Measurements from ENCODE around the gene ZNF43.
A peak's percentile ranks its signal among the peaks of the same experiment; 100 is the strongest.
"Not testable (repeated sequence)": the region's sequence is repeated elsewhere in the genome, so short reads cannot be mapped to it uniquely, and the experiment has no call there.

ZNF43 gene

GRCh38 chr19:21835810-21836444, at the start of gene ZNF43:
Gene ZNF43 (minus strand): TSS chr19:21836182. CDS start chr19:21836038, 144 bp downstream.
- H3K36me3 ChIP-seq (ENCODE audit: control insufficient read depth in 5 of 5, insufficient read depth in 5 of 5, low read length in 5 of 5), result peaks cover 0 to 15% (median 6%) of the 10 kb centered on the region in 5 donors
- H3K9ac ChIP-seq (ENCODE audit: low read length in 5 of 5), result peak within 1 kb of the TSS; percentile 56 to 91 (median 87)
- H3K27ac ChIP-seq (ENCODE audit: low read depth, low read length), result peak within 1 kb of the TSS; percentile 90
- H3K4me3 ChIP-seq (ENCODE audit: low read depth in 1 of 5, low read length in 5 of 5), result peak within 1 kb of the TSS; percentile 82 to 94 (median 90)
- H3K27me3 ChIP-seq (ENCODE audit: control insufficient read depth in 5 of 5, insufficient read depth in 4 of 5, low read length in 5 of 5), result no peaks in the 10 kb centered on the region
- H3K4me1 ChIP-seq (ENCODE audit: control insufficient read depth in 5 of 5, insufficient read depth in 5 of 5, low read length in 5 of 5), result peaks cover 0 to 17% (median 8%) of the 10 kb centered on the region in 5 donors
- H3K9me3 ChIP-seq (ENCODE audit: control insufficient read depth in 5 of 5, low read length in 5 of 5), result peaks cover 0 to 4% (median 2%) of the 10 kb centered on the region in 5 donors

- H3K9ac ChIP-seq (ENCODE audit: low read length in 5 of 5); H3K27ac ChIP-seq (ENCODE audit: low read depth, low read length); H3K36me3 ChIP-seq (ENCODE audit: control insufficient read depth in 5 of 5, insufficient read depth in 5 of 5, low read length in 5 of 5); H3K4me1 ChIP-seq (ENCODE audit: control insufficient read depth in 5 of 5, insufficient read depth in 5 of 5, low read length in 5 of 5); H3K9me3 ChIP-seq (ENCODE audit: control insufficient read depth in 5 of 5, low read length in 5 of 5); H3K27me3 ChIP-seq (ENCODE audit: control insufficient read depth in 5 of 5, insufficient read depth in 4 of 5, low read length in 5 of 5); H3K4me3 ChIP-seq (ENCODE audit: low read depth in 1 of 5, low read length in 5 of 5): not testable (repeated sequence)
These were observed 49.5 kb upstream of the ZNF43 start for GRCh38 chr19:21885516-21885915.

- not testable (repeated sequence) for H3K36me3 ChIP-seq (ENCODE audit: control insufficient read depth in 5 of 5, insufficient read depth in 5 of 5, low read length in 5 of 5); H3K4me1 ChIP-seq (ENCODE audit: control insufficient read depth in 5 of 5, insufficient read depth in 5 of 5, low read length in 5 of 5); H3K27me3 ChIP-seq (ENCODE audit: control insufficient read depth in 5 of 5, insufficient read depth in 4 of 5, low read length in 5 of 5); H3K4me3 ChIP-seq (ENCODE audit: low read depth in 1 of 5, low read length in 5 of 5); H3K9ac ChIP-seq (ENCODE audit: low read length in 5 of 5); H3K27ac ChIP-seq (ENCODE audit: low read depth, low read length); H3K9me3 ChIP-seq (ENCODE audit: control insufficient read depth in 5 of 5, low read length in 5 of 5)
These were observed 48.8 kb upstream of the ZNF43 start for GRCh38 chr19:21884786-21885185.

DNA sequence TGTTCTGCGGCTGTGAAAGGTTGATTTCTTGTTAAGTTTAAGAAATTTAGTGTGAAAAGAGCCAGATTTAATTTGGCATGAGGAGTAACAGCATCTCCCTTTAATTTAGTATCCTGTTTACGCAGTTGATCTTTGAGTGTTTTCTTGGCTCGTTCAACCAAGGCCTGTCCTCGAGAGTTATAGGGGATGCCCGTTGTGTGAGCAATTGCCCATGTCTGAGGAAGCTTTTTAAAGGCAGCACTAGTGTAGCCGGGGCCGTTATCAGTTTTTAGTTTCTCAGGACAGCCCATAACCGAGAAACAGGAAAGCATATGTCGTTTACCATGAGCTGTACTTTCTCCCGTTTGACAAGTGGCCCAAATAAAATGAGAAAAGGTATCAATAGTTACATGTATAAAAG, 47.5 kb upstream of the ZNF43 start:
- Histone ChIP-seq H3K9ac (ENCODE audit: low read length in 5 of 5) (no peak overlapping the region), H3K36me3 (ENCODE audit: control insufficient read depth in 5 of 5, insufficient read depth in 5 of 5, low read length in 5 of 5) (no peaks in the 10 kb centered on the region), H3K4me1 (ENCODE audit: control insufficient read depth in 5 of 5, insufficient read depth in 5 of 5, low read length in 5 of 5) (no peaks in the 10 kb centered on the region), H3K27me3 (ENCODE audit: control insufficient read depth in 5 of 5, insufficient read depth in 4 of 5, low read length in 5 of 5) (peaks cover 0 to 2% (median 0%) of the 10 kb centered on the region in 5 donors), H3K9me3 (ENCODE audit: control insufficient read depth in 5 of 5, low read length in 5 of 5) (no peaks in the 10 kb centered on the region), H3K4me3 (ENCODE audit: low read depth in 1 of 5, low read length in 5 of 5) (no peak overlapping the region), H3K27ac (ENCODE audit: low read depth, low read length) (no peak overlapping the region)

DNA sequence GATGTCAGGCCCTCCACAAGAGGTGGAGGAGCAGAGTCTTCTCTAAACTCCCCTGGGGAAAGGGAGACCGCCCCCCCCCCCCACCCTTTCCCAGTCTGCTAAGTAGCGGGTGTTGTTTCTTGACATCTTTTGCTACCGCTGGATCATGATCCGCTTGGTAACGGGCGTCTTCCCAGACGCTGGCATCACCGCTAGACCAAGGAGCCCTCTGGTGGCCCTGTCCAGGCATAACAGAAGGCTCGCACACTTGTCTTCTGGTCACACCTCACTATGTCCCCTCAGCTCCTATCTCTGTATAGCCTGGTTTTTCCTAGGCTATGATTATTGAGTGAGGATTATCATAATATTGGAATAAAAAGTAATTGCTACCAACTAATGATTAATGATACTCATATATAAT, 44.8 kb upstream of the ZNF43 start:
- H3K4me1 ChIP-seq (ENCODE audit: control insufficient read depth in 5 of 5, insufficient read depth in 5 of 5, low read length in 5 of 5); H3K4me3 ChIP-seq (ENCODE audit: low read depth in 1 of 5, low read length in 5 of 5); H3K9me3 ChIP-seq (ENCODE audit: control insufficient read depth in 5 of 5, low read length in 5 of 5); H3K27me3 ChIP-seq (ENCODE audit: control insufficient read depth in 5 of 5, insufficient read depth in 4 of 5, low read length in 5 of 5); H3K27ac ChIP-seq (ENCODE audit: low read depth, low read length); H3K36me3 ChIP-seq (ENCODE audit: control insufficient read depth in 5 of 5, insufficient read depth in 5 of 5, low read length in 5 of 5); H3K9ac ChIP-seq (ENCODE audit: low read length in 5 of 5): not testable (repeated sequence)

DNA sequence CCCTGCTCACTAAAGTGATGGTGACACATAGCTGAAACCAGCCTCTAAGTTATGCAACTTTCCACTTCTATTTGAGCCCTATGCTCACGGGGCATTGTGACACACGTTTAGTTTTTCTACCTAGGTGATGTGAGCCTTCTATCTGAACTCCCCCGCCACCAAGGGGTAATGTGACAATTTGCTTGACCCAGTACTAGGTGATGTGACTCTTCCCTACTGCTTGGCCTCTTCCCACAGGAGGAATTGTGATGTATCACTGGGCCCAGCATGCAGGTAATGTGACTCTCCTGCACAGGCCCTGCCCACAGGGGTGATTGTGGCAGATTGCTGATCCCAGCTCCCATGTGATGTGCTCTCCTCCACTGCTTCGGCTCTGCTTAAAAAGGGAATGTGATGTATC, 42.7 kb upstream of the ZNF43 start:
- H3K27ac ChIP-seq (ENCODE audit: low read depth, low read length), result no peak overlapping the region
- H3K9ac ChIP-seq (ENCODE audit: low read length in 5 of 5), result no peak overlapping the region
- H3K4me1 ChIP-seq (ENCODE audit: control insufficient read depth in 5 of 5, insufficient read depth in 5 of 5, low read length in 5 of 5), result no peaks in the 10 kb centered on the region
- H3K27me3 ChIP-seq (ENCODE audit: control insufficient read depth in 5 of 5, insufficient read depth in 4 of 5, low read length in 5 of 5), result no peaks in the 10 kb centered on the region
- no peak overlapping the region for H3K4me3 ChIP-seq (ENCODE audit: low read depth in 1 of 5, low read length in 5 of 5)
- H3K9me3 ChIP-seq (ENCODE audit: control insufficient read depth in 5 of 5, low read length in 5 of 5), result no peaks in the 10 kb centered on the region
- no peaks in the 10 kb centered on the region for H3K36me3 ChIP-seq (ENCODE audit: control insufficient read depth in 5 of 5, insufficient read depth in 5 of 5, low read length in 5 of 5)

- no peak overlapping the region for H3K4me3 ChIP-seq (ENCODE audit: low read depth in 1 of 5, low read length in 5 of 5)
These were observed 42.0 kb upstream of the ZNF43 start for GRCh38 chr19:21877976-21878375.

GRCh38 chr19:21876608-21877007, 40.6 kb upstream of the ZNF43 start:
- H3K9ac ChIP-seq (ENCODE audit: low read length in 5 of 5); H3K27me3 ChIP-seq (ENCODE audit: control insufficient read depth in 5 of 5, insufficient read depth in 4 of 5, low read length in 5 of 5); H3K4me3 ChIP-seq (ENCODE audit: low read depth in 1 of 5, low read length in 5 of 5); H3K4me1 ChIP-seq (ENCODE audit: control insufficient read depth in 5 of 5, insufficient read depth in 5 of 5, low read length in 5 of 5); H3K27ac ChIP-seq (ENCODE audit: low read depth, low read length); H3K9me3 ChIP-seq (ENCODE audit: control insufficient read depth in 5 of 5, low read length in 5 of 5); H3K36me3 ChIP-seq (ENCODE audit: control insufficient read depth in 5 of 5, insufficient read depth in 5 of 5, low read length in 5 of 5): not testable (repeated sequence)

More at GRCh38 chr19:21877976-21878375, 42.0 kb upstream of the ZNF43 start:
- Histone ChIP-seq H3K27me3 (ENCODE audit: control insufficient read depth in 5 of 5, insufficient read depth in 4 of 5, low read length in 5 of 5) (no peaks in the 10 kb centered on the region), H3K36me3 (ENCODE audit: control insufficient read depth in 5 of 5, insufficient read depth in 5 of 5, low read length in 5 of 5) (no peaks in the 10 kb centered on the region), H3K9ac (ENCODE audit: low read length in 5 of 5) (no peak overlapping the region), H3K27ac (ENCODE audit: low read depth, low read length) (no peak overlapping the region), H3K4me1 (ENCODE audit: control insufficient read depth in 5 of 5, insufficient read depth in 5 of 5, low read length in 5 of 5) (no peaks in the 10 kb centered on the region), H3K9me3 (ENCODE audit: control insufficient read depth in 5 of 5, low read length in 5 of 5) (no peaks in the 10 kb centered on the region)

DNA sequence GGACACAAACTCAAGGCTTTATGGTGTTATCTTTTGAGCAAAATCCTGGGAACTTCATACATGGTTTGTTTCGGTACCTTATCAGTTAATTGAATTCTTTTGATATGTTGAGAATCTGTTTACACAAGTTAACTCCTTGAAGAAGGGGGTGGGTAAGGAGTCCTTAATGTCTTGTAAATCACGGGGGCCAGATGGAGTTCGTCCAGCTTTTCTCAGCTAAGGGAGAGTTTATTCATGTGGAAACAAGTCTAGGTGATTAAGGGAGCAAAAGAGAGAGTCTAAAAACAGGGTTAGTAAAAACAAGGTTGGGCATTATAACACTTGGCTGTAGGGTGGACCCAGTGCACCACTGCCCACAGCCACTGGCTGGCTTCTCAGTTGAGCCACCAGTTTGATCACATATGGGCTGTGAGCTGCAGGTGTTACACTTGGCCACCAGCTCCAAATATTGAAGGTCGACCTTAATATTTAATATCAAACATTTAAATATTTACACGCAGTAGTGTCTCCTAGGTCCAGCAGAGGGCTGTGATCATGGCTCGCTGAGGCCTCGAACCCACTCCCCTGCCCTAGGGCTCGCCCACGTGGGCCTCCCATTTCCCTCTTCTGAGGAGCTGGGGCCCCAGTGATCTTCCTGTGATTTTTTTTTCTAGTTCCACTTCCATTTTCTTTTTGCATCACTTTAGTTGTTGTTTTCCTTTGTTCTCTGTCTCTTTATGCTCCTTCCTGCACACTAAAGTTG, 21.0 kb upstream of the ZNF43 start:
- H3K36me3 ChIP-seq (ENCODE audit: control insufficient read depth in 5 of 5, insufficient read depth in 5 of 5, low read length in 5 of 5), result no peaks in the 10 kb centered on the region
- H3K27me3 ChIP-seq (ENCODE audit: control insufficient read depth in 5 of 5, insufficient read depth in 4 of 5, low read length in 5 of 5), result no peaks in the 10 kb centered on the region
- H3K4me3 ChIP-seq (ENCODE audit: low read depth in 1 of 5, low read length in 5 of 5), result no peak overlapping the region
- peaks cover 0 to 5% (median 4%) of the 10 kb centered on the region in 5 donors for H3K4me1 ChIP-seq (ENCODE audit: control insufficient read depth in 5 of 5, insufficient read depth in 5 of 5, low read length in 5 of 5)
- H3K9me3 ChIP-seq (ENCODE audit: control insufficient read depth in 5 of 5, low read length in 5 of 5), result no peaks in the 10 kb centered on the region
- H3K27ac ChIP-seq (ENCODE audit: low read depth, low read length), result no peak overlapping the region
- no peak overlapping the region for H3K9ac ChIP-seq (ENCODE audit: low read length in 5 of 5)

- Histone ChIP-seq H3K36me3 (ENCODE audit: control insufficient read depth in 5 of 5, insufficient read depth in 5 of 5, low read length in 5 of 5) (peaks cover 0 to 15% (median 5%) of the 10 kb centered on the region in 5 donors), H3K4me3 (ENCODE audit: low read depth in 1 of 5, low read length in 5 of 5) (peak overlapping the region; percentile 83 to 96 (median 93)), H3K27ac (ENCODE audit: low read depth, low read length) (peak overlapping the region; percentile 75), H3K4me1 (ENCODE audit: control insufficient read depth in 5 of 5, insufficient read depth in 5 of 5, low read length in 5 of 5) (peaks cover 3 to 15% (median 10%) of the 10 kb centered on the region in 5 donors), H3K27me3 (ENCODE audit: control insufficient read depth in 5 of 5, insufficient read depth in 4 of 5, low read length in 5 of 5) (no peaks in the 10 kb centered on the region), H3K9ac (ENCODE audit: low read length in 5 of 5) (peak overlapping the region; percentile 38 to 85 (median 76)), H3K9me3 (ENCODE audit: control insufficient read depth in 5 of 5, low read length in 5 of 5) (no peaks in the 10 kb centered on the region)
These were observed 15.8 kb upstream of the ZNF43 start for GRCh38 chr19:21851596-21852345.
